H1 (cell line): ENCODE data around the gene NEURL2. TPM values are rescaled to one million over a fixed set of nuclear protein-coding genes. Genes with fewer than 3 reads are reported as not detected.
A peak's percentile ranks its signal among the peaks of the same experiment; 100 is the strongest.

Experiments
- CTCF ChIA-PET: fragments of 300-600 bp; sonication (Branson Sonifier 250); formaldehyde crosslinking; loops from one replicate; lab custom pipeline; 2021; ENCODE audit not compliant: partially characterized antibody; lab: Charles Lee
- POLR2A ChIA-PET: fragments of 300-600 bp; sonication (Branson Sonifier 250); formaldehyde crosslinking; loops from one replicate; lab custom pipeline; 2021; ENCODE audit warnings: inconsistent platforms; ENCODE audit not compliant: partially characterized antibody; lab: Charles Lee
- DNase-seq, 2 experiments: peaks; one replicate each; pipeline versions ENCODE4 v3.0.0 to v3.0.0-alpha.2; 2010 to 2022; ENCODE audit warnings: low spot score in 2 of 2, low read depth in 1 of 2, mixed read lengths in 1 of 2
- FAIRE-seq: peaks from 2 replicates; lab custom pipeline; 2011; peaks lifted over from hg19 to GRCh38; lab: Jason Lieb, UNC
- H2AFZ ChIP-seq: 2 replicates; pipeline ENCODE4 v1.8.1; 2012; ENCODE audit warnings: low read length, inconsistent platforms
- H2AK5ac ChIP-seq: 2 replicates; pipeline ENCODE4 v1.6.1; 2013; ENCODE audit warnings: low read depth, low read length
- H2BK120ac ChIP-seq: replicated peaks from 2 replicates; pipeline ENCODE3; 2013; ENCODE audit warnings: low read depth, low read length, inconsistent platforms
- H2BK12ac ChIP-seq: 2 replicates; pipeline ENCODE4 v1.6.1; 2013; ENCODE audit warnings: low read depth, low read length
- H2BK15ac ChIP-seq: 2 replicates; pipeline ENCODE4 v1.6.1; 2013; ENCODE audit warnings: low read length
- H2BK20ac ChIP-seq: 2 replicates; pipeline ENCODE4 v1.6.1; 2013; ENCODE audit warnings: low read length
- H2BK5ac ChIP-seq: 2 replicates; pipeline ENCODE4 v1.6.1; 2013; ENCODE audit warnings: low read depth, low read length
- H3K14ac ChIP-seq: 2 replicates; pipeline ENCODE4 v1.6.1; 2013; ENCODE audit warnings: inconsistent platforms; ENCODE audit not compliant: insufficient read length
- H3K18ac ChIP-seq: 2 replicates; pipeline ENCODE4 v1.6.1; 2013; ENCODE audit warnings: low read length; ENCODE audit errors: extremely low read depth
- H3K23ac ChIP-seq: 2 replicates; pipeline ENCODE4 v1.6.1; 2013; ENCODE audit warnings: inconsistent platforms; ENCODE audit not compliant: insufficient read length
- H3K23me2 ChIP-seq: 2 replicates; pipeline ENCODE4 v1.6.1; 2013; ENCODE audit warnings: low read depth, low read length
- H3K27ac ChIP-seq: 2 replicates; pipeline ENCODE4 v1.6.1; 2011; ENCODE audit warnings: low read depth, low read length, inconsistent platforms
- H3K27me3 ChIP-seq, 4 experiments: replicated peaks in 1 of 4; 1 replicate in 1 of 4; 2 replicates in 3 of 4; pipeline versions ENCODE4 v1.6.1 to v1.8.1; 2011 to 2013; ENCODE audit warnings: low read length in 3 of 4, mild to moderate bottlenecking in 3 of 4, inconsistent platforms in 2 of 4, mixed read lengths in 2 of 4, moderate library complexity in 1 of 4; ENCODE audit not compliant: control insufficient read depth in 3 of 4, insufficient read depth in 3 of 4; ENCODE audit errors: extremely low read depth in 1 of 4
- H3K36me3 ChIP-seq, 4 experiments: 2 replicates each; pipeline versions ENCODE4 v1.6.1 to v1.8.1; 2011 to 2013; ENCODE audit warnings: mild to moderate bottlenecking in 4 of 4, low read length in 3 of 4, moderate library complexity in 2 of 4, control low read depth in 1 of 4, inconsistent platforms in 1 of 4; ENCODE audit not compliant: insufficient read depth in 4 of 4, control insufficient read depth in 2 of 4
- H3K4ac ChIP-seq: replicated peaks from 2 replicates; pipeline ENCODE3; 2013; ENCODE audit warnings: low read length, low read depth, mixed read lengths, inconsistent platforms; ENCODE audit not compliant: insufficient read length
- H3K4me1 ChIP-seq, 4 experiments: replicated peaks in 1 of 4; 1 replicate in 1 of 4; 2 replicates in 3 of 4; pipeline versions ENCODE4 v1.6.1 to v1.8.1; 2011 to 2013; ENCODE audit warnings: low read length in 3 of 4, inconsistent platforms in 2 of 4, mixed read lengths in 1 of 4; ENCODE audit not compliant: insufficient read depth in 4 of 4, control insufficient read depth in 3 of 4
- H3K4me2 ChIP-seq, 2 experiments: 2 replicates each; pipeline versions ENCODE4 v1.6.1 to v1.8.1; 2011 to 2013; ENCODE audit warnings: low read depth in 2 of 2, low read length in 2 of 2, control low read depth in 1 of 2, inconsistent platforms in 1 of 2, mild to moderate bottlenecking in 1 of 2; ENCODE audit not compliant: insufficient read depth in 1 of 2
- H3K4me3 ChIP-seq, 4 experiments: fragments of 200-600, 300-600 bp in 1 of 4; sonication (generic), shearing (Covaris generic), sonication (Bioruptor Twin) in 1 of 4; 2 replicates each; pipeline versions ENCODE4 v1.5.1 to v1.8.1; 2011 to 2016; ENCODE audit warnings: low read length in 4 of 4, low read depth in 3 of 4, control low read depth in 2 of 4, inconsistent platforms in 2 of 4, mild to moderate bottlenecking in 2 of 4, mixed read lengths in 1 of 4, moderate library complexity in 1 of 4; ENCODE audit not compliant: insufficient read depth in 2 of 4; ENCODE audit errors: extremely low read depth in 1 of 4
- H3K56ac ChIP-seq: replicated peaks from 2 replicates; pipeline ENCODE3; 2013; ENCODE audit warnings: low read depth, mild to moderate bottlenecking, mixed read lengths, low read length, inconsistent platforms; ENCODE audit not compliant: insufficient read length
- H3K79me1 ChIP-seq: 2 replicates; pipeline ENCODE4 v1.6.1; 2013; ENCODE audit warnings: low read depth, low read length, control low read depth
- H3K79me2 ChIP-seq, 2 experiments: 2 replicates each; pipeline versions ENCODE4 v1.6.1 to v1.8.1; 2012 to 2013; ENCODE audit warnings: low read length in 2 of 2, mild to moderate bottlenecking in 2 of 2, inconsistent platforms in 1 of 2; ENCODE audit not compliant: insufficient read depth in 2 of 2, control insufficient read depth in 1 of 2
- H3K9ac ChIP-seq, 4 experiments: replicated peaks in 1 of 4; 1 replicate in 1 of 4; 2 replicates in 3 of 4; pipeline versions ENCODE4 v1.6.1 to v1.8.1; 2011 to 2013; ENCODE audit warnings: low read depth in 3 of 4, low read length in 3 of 4, control low read depth in 2 of 4, mild to moderate bottlenecking in 2 of 4, moderate library complexity in 2 of 4, inconsistent platforms in 1 of 4; ENCODE audit errors: extremely low read depth in 1 of 4
- H3K9me3 ChIP-seq, 2 experiments: 2 replicates each; pipeline versions ENCODE4 v1.6.1 to v1.8.1; 2012 to 2013; ENCODE audit warnings: mild to moderate bottlenecking in 2 of 2, moderate library complexity in 2 of 2, control low read depth in 1 of 2, inconsistent platforms in 1 of 2, low read depth in 1 of 2, low read length in 1 of 2, mixed read lengths in 1 of 2; ENCODE audit not compliant: insufficient read depth in 2 of 2
- H4K20me1 ChIP-seq, 2 experiments: replicated peaks in 1 of 2; 2 replicates each; pipeline versions ENCODE3 to v1.8.1; 2011 to 2013; ENCODE audit warnings: inconsistent platforms in 2 of 2, low read length in 2 of 2, mild to moderate bottlenecking in 1 of 2; ENCODE audit not compliant: insufficient read depth in 2 of 2, control insufficient read depth in 1 of 2
- H4K5ac ChIP-seq: 2 replicates; pipeline ENCODE4 v1.6.1; 2013; ENCODE audit warnings: low read length, low read depth, mixed read lengths, inconsistent platforms; ENCODE audit not compliant: insufficient read length
- H4K8ac ChIP-seq: 2 replicates; pipeline ENCODE4 v1.8.0; 2013; ENCODE audit warnings: mild to moderate bottlenecking, moderate library complexity, low read length, inconsistent platforms; ENCODE audit not compliant: insufficient read depth; ENCODE audit errors: extremely low read depth
- H4K91ac ChIP-seq: replicated peaks from 2 replicates; pipeline ENCODE3; 2013; ENCODE audit warnings: low read length, mixed read lengths, inconsistent platforms; ENCODE audit not compliant: insufficient read length
- POLR2A ChIP-seq, 2 experiments: IDR thresholded peaks; 1 replicate in 1 of 2; 2 replicates in 1 of 2; pipeline ENCODE4 v1.6.1; 2011; ENCODE audit warnings: low read depth in 2 of 2, low read length in 2 of 2, mild to moderate bottlenecking in 2 of 2; ENCODE audit errors: control extremely low read depth in 1 of 2
- RAD21 ChIP-seq, 2 experiments: IDR thresholded peaks in 1 of 2; conservative IDR thresholded peaks in 1 of 2; 2 replicates each; pipeline ENCODE4 v1.6.1; 2011; ENCODE audit warnings: low read depth in 2 of 2, low read length in 2 of 2, improper control_type of control experiment in 1 of 2, inconsistent platforms in 1 of 2, mild to moderate bottlenecking in 1 of 2, moderate library complexity in 1 of 2
- SIRT6 ChIP-seq: IDR thresholded peaks from one replicate; pipeline ENCODE4 v1.7.1; 2012; ENCODE audit warnings: low read length, inconsistent platforms
- WGBS, 2 experiments: shearing (Covaris generic) in 1 of 2; methylation state at CpG; one replicate each; pipeline versions ENCODE4 v1.1.6 to v1.1.7; 2013 to 2015; ENCODE audit warnings: low lambda C conversion rate in 2 of 2, mixed read lengths in 2 of 2, inconsistent platforms in 1 of 2, low coverage in 1 of 2, missing lambda C conversion rate in 1 of 2; ENCODE audit not compliant: insufficient replicate concordance in 2 of 2, insufficient coverage in 1 of 2, insufficient read length in 1 of 2; ENCODE audit errors: extremely low coverage in 1 of 2, missing lambda C conversion rate in 1 of 2; 5-methylcytosine and 5-hydroxymethylcytosine counted together
- polyA plus RNA-seq, 7 experiments: library from polyadenylated mRNA; depleted of rRNA in 3 of 7; stranded (reverse) in 5 of 7; unstranded in 2 of 7; fragments of >200 nt in 5 of 7; fragments of 200-250 nt in 2 of 7; gene quantifications; 1 replicate in 5 of 7; 2 replicates in 1 of 7; 4 replicates in 1 of 7; pipeline versions ENCODE4 v1.2.1 to v1.2.3, GENCODE V29; 2011 to 2013; ENCODE audit warnings: missing spikeins in 2 of 7, mixed read lengths in 2 of 7
- total RNA-seq: library from RNA; stranded (reverse); fragmentation: NEBNext Ultra II Directional; extraction: Animal tissue kit (Norgen Biotek cat#: 25700); gene quantifications from 2 replicates; pipeline ENCODE4 v1.2.1, GENCODE V29; 2021
- TF ChIP-seq, protein P1 (sequence below), 3 experiments: IDR thresholded peaks; 1 replicate in 2 of 3; 2 replicates in 1 of 3; pipeline versions ENCODE4 v1.5.1 to v1.6.1; 2011; ENCODE audit warnings: low read length in 3 of 3, mild to moderate bottlenecking in 3 of 3, inconsistent platforms in 2 of 3, low read depth in 1 of 3, moderate library complexity in 1 of 3; ENCODE audit not compliant: insufficient read depth in 1 of 3; ENCODE audit errors: control extremely low read depth in 1 of 3

The NEURL2 gene
- total and polyA plus RNA-seq, 2 of the 8 experiments (the other 6 are each of a cell fraction or from before 2014, with no cell fraction given): 6.9 TPM

DNA sequence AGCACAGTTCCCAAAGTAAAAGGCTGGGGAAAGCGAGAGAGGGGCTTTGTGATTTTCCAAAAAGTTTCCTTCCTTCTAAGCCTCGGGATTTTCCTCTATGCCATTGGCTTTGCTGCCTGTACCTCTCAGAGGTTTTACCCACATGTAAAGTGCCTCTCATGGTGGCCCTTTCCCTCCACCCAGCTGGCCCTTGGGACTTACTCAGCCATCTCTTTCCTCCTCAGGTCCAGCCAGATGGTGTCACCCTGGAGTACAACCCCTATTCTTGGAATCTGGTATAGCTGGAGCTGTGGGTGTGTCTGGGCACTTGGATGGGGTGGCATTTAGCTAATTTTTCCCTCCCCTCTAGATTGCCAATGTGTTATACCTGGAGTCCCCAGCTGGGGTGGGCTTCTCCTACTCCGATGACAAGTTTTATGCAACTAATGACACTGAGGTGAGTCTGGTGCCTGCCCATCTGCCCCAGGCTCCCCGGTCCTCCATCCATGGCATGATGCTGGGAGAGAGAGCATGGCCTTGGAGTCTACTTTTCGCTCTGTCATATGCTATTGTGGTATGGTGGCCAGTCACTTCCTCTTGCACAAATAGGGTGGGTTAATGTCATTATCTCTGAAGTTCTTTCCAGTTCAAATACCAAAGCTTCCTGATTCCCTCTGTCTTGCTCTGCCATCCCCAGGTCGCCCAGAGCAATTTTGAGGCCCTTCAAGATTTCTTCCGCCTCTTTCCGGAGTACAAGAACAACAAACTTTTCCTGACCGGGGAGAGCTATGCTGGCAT, 1.2 kb upstream of the NEURL2 start:
- no peak for DNase-seq
- TF ChIP-seq RAD21 (IDR thresholded peaks at IDR 0.05 in 1 of 2, conservative IDR thresholded peaks at IDR 0.05 in 1 of 2; ENCODE audit: low read depth in 2 of 2, low read length in 2 of 2): 0 out of 4 replicates have a peak, but pooled peaks of 1 of the 2 experiments have one; percentile 1
- peak in 1 of 2 experiments; percentile 49; a peak in 1 of 3 replicates for TF ChIP-seq POLR2A (IDR thresholded peaks at IDR 0.05; ENCODE audit: control extremely low read depth in 1 of 2, low read depth in 2 of 2, low read length in 2 of 2)
- TF ChIP-seq SIRT6: no peak
- TF ChIP-seq, protein P1, sequence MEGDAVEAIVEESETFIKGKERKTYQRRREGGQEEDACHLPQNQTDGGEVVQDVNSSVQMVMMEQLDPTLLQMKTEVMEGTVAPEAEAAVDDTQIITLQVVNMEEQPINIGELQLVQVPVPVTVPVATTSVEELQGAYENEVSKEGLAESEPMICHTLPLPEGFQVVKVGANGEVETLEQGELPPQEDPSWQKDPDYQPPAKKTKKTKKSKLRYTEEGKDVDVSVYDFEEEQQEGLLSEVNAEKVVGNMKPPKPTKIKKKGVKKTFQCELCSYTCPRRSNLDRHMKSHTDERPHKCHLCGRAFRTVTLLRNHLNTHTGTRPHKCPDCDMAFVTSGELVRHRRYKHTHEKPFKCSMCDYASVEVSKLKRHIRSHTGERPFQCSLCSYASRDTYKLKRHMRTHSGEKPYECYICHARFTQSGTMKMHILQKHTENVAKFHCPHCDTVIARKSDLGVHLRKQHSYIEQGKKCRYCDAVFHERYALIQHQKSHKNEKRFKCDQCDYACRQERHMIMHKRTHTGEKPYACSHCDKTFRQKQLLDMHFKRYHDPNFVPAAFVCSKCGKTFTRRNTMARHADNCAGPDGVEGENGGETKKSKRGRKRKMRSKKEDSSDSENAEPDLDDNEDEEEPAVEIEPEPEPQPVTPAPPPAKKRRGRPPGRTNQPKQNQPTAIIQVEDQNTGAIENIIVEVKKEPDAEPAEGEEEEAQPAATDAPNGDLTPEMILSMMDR (IDR thresholded peaks at IDR 0.05; ENCODE audit: control extremely low read depth in 1 of 3, insufficient read depth in 1 of 3, low read depth in 1 of 3, low read length in 3 of 3): peak in 1 of 3 experiments; percentile 12; a peak in 1 of 4 replicates
- TF ChIP-seq, all 59 proteins: peak for 3
- H3K4me1 ChIP-seq: peaks cover 0 to 10% (median 6%) of the 10 kb centered on the region in 4 experiments; a peak in 6 of 7 replicates
- H3K56ac ChIP-seq: no peak overlapping the region
- H2BK15ac ChIP-seq: no peak overlapping the region
- no peak for FAIRE-seq
- H3K9ac ChIP-seq: 0 out of 7 replicates have a peak overlapping the region, but pooled peaks of 1 of the 4 experiments have one; percentile 38
- H3K79me1 ChIP-seq: peaks cover 3% of the 10 kb centered on the region; the same call in 1 of the 2 replicates
- H3K36me3 ChIP-seq: peaks cover 6 to 16% (median 10%) of the 10 kb centered on the region in 4 experiments
- no peak overlapping the region for H3K23ac ChIP-seq
- no peak overlapping the region for H2BK120ac ChIP-seq
- no peak overlapping the region for H2BK20ac ChIP-seq
- H2AK5ac ChIP-seq: no peak overlapping the region
- no peak overlapping the region for H3K14ac ChIP-seq
- H3K23me2 ChIP-seq: peaks cover 15% of the 10 kb centered on the region; the same call in 1 of the 2 replicates
- no peak overlapping the region for H2BK12ac ChIP-seq
- 81% methylated on average over 9 of the region's 9 CpGs; no CpG with 5 or more reads in 1 of the 2 experiments for WGBS, 2 experiments
- H3K27me3 ChIP-seq: no peaks in the 10 kb centered on the region
- peaks cover 0 to 9% of the 10 kb centered on the region in 2 experiments for H4K20me1 ChIP-seq
- no peak overlapping the region for H2AFZ ChIP-seq
- H3K4ac ChIP-seq: no peak overlapping the region
- POLR2A ChIA-PET: interaction anchor here (0.6 to 11.2 kb wide), 15 partner anchors 8 to 101 kb away, joined by 3 to 172 read pairs (median 4); partner anchors contain the start of genes DNTTIP1, PCIF1, PLTP and WFDC3
- H4K91ac ChIP-seq: no peak overlapping the region
- CTCF ChIA-PET: interaction anchor here (0.7 to 6.3 kb wide), 12 partner anchors 9 to 79 kb away, joined by 3 to 40 read pairs (median 6); partner anchors contain the start of gene ZSWIM1
- H4K5ac ChIP-seq: no peak overlapping the region
- peaks cover 0 to 7% of the 10 kb centered on the region in 2 experiments; a peak in 1 of 4 replicates for H3K79me2 ChIP-seq
- H3K9me3 ChIP-seq: no peaks in the 10 kb centered on the region
- no peak overlapping the region; the same call in 1 of the 2 replicates for H4K8ac ChIP-seq
- H3K27ac ChIP-seq: no peak overlapping the region
- peak overlapping the region; percentile 55 to 79 (median 74) for H3K4me3 ChIP-seq
- no peak overlapping the region for H3K18ac ChIP-seq
- peak overlapping the region; percentile 72 to 95 for H3K4me2 ChIP-seq
- H2BK5ac ChIP-seq: no peak overlapping the region
